ENCODE measurements around the gene ESRRB.

Gene ESRRB

GRCh38 chr14:76352639-76353281 lies 23.2 kb upstream of the ESRRB start:
- peak; percentile 34 for DNase-seq (ENCODE audit: low read depth)

DNA sequence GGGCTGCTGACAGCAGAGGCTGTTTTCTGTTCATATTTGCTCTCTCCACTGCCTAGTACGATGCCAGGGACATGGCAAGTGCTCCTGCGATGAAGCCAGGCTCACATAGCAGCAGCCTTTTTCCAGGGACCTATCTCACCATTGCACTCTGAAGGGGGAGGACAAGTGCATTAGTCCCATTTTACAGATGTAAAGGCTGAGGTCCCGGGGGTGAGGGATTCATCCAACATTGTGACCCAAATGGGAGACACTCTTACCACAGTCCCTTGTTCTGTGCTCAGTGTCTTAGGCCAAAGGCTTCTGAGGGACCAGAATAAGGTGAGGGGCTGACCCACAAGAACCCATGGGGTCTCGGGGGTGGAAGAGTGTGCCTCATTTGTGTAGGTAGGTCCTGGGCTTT lies 21.6 kb upstream of the ESRRB start:
- no peak for DNase-seq (ENCODE audit: low read depth)

DNA sequence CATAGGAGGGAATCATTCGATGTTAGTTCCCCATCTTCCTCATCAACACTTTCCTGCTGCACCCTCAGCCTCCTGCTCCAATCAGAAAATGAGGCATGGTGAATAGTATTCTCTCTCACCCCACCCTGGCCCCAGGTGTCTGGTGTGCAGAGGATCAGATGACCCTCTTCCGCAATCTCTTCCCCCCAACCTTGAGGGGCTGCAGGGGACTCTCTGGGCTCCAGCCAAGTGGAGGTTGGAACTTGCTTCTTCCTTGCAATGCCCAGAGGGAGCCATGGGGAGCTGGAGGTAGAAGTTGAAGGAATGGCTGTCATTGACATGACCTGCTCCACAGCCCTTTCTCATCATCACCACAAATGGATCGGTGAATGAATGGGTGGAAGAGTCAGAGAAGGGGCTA lies 20.2 kb upstream of the ESRRB start:
- DNase-seq (ENCODE audit: low read depth): no peak

- no peak for DNase-seq (ENCODE audit: low read depth)
Measured at GRCh38 chr14:76371066-76371465, 4.9 kb upstream of the ESRRB start.

DNA sequence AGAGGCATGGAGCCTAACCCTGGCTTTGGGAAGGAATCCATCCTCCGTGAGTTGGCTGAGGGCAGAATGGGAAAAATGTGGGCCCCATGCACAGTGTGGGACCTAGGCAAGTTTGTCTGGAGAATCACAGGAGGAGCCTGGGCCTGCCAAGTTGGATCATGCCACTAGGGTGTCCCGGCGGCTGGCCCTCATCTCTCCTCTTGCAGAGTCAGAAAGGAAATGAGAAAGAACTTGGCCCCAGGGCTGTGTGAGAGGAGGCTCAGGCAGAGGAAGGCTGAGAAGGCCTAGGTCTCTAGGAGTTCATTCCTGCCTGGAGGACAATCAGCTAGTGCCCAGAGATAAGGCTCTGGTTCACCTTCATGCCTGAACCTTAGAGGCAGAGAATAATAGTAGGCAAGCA lies 2.5 kb upstream of the ESRRB start:
- DNase-seq (ENCODE audit: low read depth): no peak

DNA sequence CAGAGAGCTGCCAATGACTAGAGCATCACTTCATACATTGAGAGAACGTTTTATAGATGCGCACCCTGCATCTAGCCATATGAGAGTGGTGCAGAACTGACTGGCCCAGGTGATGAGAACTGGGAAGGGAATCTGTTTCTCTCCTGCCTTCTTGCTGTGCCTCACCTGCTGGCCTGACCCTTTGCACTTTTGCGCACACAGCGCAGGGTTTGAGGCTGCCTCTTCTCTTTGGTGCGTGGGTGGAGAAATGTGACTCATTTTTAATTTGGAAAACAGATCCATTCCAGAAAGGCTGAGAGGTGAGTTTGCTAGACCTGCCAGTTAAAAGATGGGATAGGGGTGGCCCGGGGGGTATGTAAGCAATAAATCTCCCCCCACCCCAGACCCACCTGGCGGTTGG lies 453 bp upstream of the ESRRB start:
- DNase-seq (ENCODE audit: low read depth): no peak

GRCh38 chr14:76376409-76376877 lies 506 bp downstream of the ESRRB start:
- no peak for DNase-seq (ENCODE audit: low read depth)

- DNase-seq (ENCODE audit: low read depth): no peak
Measured at GRCh38 chr14:76376878-76377734, 1.2 kb downstream of the ESRRB start.

DNA sequence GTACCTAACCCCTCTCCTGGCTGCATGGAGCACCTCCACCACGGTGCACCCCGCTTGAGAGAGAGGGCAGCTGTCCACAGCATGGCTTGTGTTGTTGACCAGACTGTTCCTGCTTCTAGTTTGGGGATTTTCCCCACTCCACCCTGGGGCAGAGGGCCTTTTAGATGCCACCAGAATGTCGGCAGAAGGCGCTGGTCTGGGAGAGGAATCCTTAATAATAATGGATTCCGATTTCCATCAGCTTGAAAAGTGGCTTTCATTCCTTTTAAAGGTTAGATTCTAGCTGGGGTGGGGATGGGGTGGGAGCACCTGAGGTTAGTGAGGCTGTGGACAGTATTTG lies 1.8 kb downstream of the ESRRB start:
- no peak for DNase-seq (ENCODE audit: low read depth)

DNA sequence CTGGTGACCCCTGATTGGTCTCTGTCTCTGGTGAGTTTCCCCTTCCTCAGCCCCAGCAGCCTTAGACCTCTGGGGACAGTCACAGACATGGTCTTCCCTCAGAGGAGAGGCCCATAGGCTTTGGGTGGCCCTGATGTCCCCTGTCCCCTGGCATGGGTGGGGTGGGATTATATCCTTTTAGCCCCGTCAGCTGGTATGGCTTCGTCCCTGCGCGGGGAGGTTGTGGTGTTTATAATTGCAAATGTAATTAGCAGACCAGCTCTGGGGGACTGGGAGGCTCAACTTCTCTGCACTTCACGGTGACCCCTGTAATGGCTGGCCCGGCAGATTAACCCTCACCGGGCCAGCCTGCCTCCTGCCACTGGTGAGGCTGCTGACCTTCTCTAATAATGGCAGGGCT lies 5.1 kb downstream of the ESRRB start:
- no peak for DNase-seq (ENCODE audit: low read depth)

- DNase-seq (ENCODE audit: low read depth): no peak
Measured at GRCh38 chr14:76381817-76382494, 6.0 kb downstream of the ESRRB start.

- no peak for DNase-seq (ENCODE audit: low read depth)
Measured at GRCh38 chr14:76382495-76382832, 6.5 kb downstream of the ESRRB start.

- DNase-seq (ENCODE audit: low read depth): no peak
Measured at GRCh38 chr14:76385435-76385834, 9.5 kb downstream of the ESRRB start.

DNA sequence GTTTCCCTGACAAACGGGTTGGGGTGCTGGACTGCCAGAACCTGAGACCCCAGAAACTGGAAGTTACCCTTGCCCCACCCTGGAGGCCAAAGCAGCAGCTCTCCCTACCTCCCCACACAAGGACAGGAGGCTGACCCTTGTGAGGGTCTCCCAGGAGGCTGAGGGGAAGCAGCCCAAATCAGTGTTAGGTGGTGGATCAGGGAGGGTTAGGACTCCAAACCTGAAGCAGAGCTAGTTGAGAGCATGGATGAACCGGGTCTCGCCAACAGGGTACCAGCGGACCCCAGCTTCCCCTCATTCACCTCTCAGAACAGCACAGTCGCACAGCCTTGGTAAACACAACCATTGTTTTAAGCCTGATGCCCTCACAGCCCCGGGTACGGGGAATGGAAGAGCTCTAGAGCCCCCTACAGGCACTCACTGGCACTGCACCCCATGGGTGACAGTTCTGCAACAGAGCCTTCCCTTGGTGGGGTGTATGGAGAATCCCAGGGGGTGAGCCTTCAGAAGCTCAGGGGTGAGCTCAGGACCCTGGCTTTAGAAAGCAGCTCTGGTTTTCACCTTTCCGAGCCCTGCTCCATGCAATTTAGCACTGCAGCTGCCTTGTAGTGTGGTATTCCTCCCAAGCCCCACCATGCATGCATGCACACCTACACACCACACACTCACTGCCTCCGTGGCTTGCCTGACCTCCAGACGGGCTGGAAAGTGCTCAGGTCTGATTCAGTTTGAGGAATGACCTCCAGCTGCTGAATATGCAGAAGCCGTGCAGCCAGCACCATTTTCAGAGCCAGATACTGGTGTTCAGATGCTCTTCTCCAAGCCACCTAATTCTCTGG lies 11.2 kb downstream of the ESRRB start:
- peak; percentile 48 for DNase-seq (ENCODE audit: low read depth)

GRCh38 chr14:76389841-76390240 lies 13.9 kb downstream of the ESRRB start:
- DNase-seq (ENCODE audit: low read depth): no peak

GRCh38 chr14:76390621-76391020 lies 14.7 kb downstream of the ESRRB start:
- no peak for DNase-seq (ENCODE audit: low read depth)

DNA sequence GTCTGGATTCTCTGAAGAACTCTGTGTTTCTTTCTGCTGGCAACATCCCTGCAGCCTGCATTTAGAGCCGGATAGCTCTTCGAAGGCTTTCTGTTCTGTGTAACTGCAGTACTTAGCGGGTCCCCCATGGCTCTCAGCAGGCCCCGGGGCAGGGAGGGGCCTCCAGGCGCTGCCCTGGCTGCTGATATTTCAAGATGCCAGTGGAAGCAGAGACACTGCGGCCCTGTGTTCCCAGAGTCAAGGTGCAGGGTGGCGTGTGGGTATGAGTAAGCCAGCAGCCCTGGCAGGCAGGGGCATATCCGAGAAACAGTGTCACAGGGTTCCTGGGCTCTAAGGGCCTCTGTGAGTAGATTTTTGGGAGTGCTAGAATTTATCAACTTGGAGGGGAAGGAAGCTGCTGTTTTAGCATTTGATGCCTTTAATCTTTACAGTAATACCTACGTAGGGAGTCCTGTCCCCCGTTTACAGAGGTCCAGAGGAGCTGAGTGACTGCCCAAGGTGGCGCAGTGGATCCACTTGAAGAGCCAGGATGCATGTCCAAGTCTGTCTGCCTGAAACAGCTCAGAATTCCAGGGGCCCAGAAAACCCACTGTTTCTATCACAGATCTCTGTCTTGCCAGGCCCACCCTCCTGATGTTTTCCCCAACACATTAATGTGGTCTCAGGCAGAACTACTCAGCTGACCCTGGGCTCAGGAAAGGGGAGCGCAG lies 16.2 kb downstream of the ESRRB start:
- no peak for DNase-seq (ENCODE audit: low read depth)

DNA sequence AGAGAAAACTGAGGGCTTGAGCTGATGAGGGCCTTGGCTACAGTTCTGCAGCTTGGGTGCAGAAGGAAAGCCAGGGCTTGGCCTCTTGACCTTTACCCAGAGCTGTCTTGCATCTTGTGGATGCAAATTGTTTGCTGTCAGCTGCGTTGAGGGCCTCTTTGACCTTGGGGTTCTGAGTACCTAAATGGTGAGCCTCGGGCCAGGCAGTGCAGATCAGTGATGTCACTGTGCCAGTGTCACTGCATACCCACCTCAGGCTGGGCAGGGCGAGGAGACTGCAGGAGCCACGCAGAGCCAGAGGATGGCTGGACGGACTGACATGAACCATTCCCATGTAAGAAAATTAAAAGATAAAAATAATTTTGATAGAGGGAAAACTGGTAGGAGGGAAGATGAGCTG lies 18.6 kb downstream of the ESRRB start:
- no peak for DNase-seq (ENCODE audit: low read depth)

GRCh38 chr14:76395161-76395560 lies 19.2 kb downstream of the ESRRB start:
- DNase-seq (ENCODE audit: low read depth): no peak

- DNase-seq (ENCODE audit: low read depth): no peak
Measured at GRCh38 chr14:76396714-76397187, 20.8 kb downstream of the ESRRB start.

DNA sequence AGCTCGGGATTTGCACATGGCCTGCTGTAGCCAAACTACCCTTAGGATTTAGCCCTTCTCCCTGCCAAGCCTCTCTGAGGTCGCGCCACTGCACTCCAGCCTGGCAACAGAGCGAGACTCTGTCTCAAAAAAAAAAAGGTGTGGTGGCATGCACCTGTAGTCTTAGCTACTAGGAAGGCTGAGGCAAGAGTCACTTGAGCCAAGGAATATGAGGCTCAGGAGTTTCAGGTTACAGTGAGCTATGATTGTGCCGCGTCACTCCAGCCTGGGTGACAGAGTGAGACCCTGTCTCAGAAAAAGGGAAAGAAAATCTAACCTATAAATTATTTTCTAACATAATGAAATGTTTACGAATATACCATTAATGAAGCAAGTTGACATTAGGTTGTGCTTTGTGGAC lies 29.7 kb downstream of the ESRRB start:
- no peak for DNase-seq (ENCODE audit: low read depth)
